ENCODE data around the gene ZNF488. TPM values are rescaled to one million over a fixed set of nuclear protein-coding genes. Genes with fewer than 3 reads are reported as not detected.

ZNF488 gene
- polyA plus RNA-seq, 1 donor from 2014 or later = 0.85 TPM

DNA sequence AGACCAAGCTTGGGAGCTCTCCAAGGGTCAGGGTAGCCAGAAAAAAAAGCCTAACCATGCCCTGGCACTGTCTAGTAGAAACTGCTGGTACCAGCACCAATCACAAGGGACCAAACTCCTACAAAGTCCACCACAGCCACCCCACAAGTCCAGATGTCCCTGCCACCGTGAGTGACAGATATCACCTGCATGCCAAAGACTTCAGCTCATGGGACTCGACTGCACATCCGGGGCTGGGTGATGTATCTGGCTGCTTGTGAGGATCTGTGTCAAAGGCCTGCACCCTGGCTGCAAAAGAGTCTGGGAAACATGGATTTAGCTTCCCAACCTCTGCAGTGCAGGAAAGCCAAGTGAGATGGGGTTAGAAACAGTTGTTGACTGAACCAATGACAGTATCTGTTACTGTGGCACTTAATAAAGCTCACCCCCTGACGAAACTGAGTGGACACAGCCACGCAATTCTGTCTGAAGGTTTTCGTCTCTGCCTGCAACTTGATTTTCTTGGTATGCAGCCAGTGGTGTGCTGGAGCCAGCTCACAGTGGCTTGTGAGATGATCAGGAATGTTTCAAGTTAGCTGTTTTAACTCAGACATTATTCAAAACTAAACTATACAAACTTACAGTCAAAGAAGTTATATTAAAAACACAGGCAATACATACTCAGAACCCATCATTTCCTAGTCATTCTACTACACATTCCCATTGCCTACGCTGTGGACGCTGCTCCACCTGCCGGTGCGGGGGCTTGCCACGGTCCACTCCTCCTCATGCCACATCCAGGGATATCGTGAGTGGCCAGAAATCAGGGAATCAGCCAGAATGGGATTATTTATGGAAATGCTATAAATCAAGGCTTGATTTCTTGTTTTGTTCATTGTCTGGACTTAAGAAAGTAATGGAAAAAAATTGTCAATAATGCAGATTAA lies 9.2 kb downstream of the ZNF488 start:
- Histone ChIP-seq H3F3A (ENCODE audit: insufficient read depth, low read length, poor library complexity, severe bottlenecking) (no peaks in the 10 kb centered on the region), H3K27ac (ENCODE audit: low read length) (no peak overlapping the region), H3K4me2 (ENCODE audit: low read length) (no peak overlapping the region), H3K27me3 (ENCODE audit: insufficient read depth, low read depth, low read length) (no peaks in the 10 kb centered on the region), H3K9me2 (ENCODE audit: insufficient read depth, low read length) (no peaks in the 10 kb centered on the region), H3K79me2 (replicated peaks; ENCODE audit: insufficient read depth, low read length) (no peaks in the 10 kb centered on the region), H3K36me3 (ENCODE audit: insufficient read depth, low read length) (no peaks in the 10 kb centered on the region), H4K20me1 (ENCODE audit: insufficient read depth) (no peaks in the 10 kb centered on the region), H3K9me3 (ENCODE audit: low read length) (no peaks in the 10 kb centered on the region), H3K9ac (ENCODE audit: low read length) (no peak overlapping the region), H2AFZ (ENCODE audit: low read depth, low read length) (no peak overlapping the region), H3K4me3 (ENCODE audit: low read length) (no peak overlapping the region)
- TF ChIP-seq POLR2AphosphoS5 (IDR thresholded peaks at IDR 0.05) = no peak
- TF ChIP-seq, protein P1, sequence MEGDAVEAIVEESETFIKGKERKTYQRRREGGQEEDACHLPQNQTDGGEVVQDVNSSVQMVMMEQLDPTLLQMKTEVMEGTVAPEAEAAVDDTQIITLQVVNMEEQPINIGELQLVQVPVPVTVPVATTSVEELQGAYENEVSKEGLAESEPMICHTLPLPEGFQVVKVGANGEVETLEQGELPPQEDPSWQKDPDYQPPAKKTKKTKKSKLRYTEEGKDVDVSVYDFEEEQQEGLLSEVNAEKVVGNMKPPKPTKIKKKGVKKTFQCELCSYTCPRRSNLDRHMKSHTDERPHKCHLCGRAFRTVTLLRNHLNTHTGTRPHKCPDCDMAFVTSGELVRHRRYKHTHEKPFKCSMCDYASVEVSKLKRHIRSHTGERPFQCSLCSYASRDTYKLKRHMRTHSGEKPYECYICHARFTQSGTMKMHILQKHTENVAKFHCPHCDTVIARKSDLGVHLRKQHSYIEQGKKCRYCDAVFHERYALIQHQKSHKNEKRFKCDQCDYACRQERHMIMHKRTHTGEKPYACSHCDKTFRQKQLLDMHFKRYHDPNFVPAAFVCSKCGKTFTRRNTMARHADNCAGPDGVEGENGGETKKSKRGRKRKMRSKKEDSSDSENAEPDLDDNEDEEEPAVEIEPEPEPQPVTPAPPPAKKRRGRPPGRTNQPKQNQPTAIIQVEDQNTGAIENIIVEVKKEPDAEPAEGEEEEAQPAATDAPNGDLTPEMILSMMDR (IDR thresholded peaks at IDR 0.05; ENCODE audit: poor library complexity, severe bottlenecking) = no peak
- no peak for TF ChIP-seq SMC3 (conservative IDR thresholded peaks at IDR 0.05; ENCODE audit: poor library complexity)
- no peak for TF ChIP-seq EZH2 (IDR thresholded peaks at IDR 0.05; ENCODE audit: borderline replicate concordance, insufficient read depth, low read length, poor library complexity, severe bottlenecking)
- no peak for TF ChIP-seq MXI1 (conservative IDR thresholded peaks at IDR 0.05; ENCODE audit: poor library complexity, severe bottlenecking)
- TF ChIP-seq, protein P2, sequence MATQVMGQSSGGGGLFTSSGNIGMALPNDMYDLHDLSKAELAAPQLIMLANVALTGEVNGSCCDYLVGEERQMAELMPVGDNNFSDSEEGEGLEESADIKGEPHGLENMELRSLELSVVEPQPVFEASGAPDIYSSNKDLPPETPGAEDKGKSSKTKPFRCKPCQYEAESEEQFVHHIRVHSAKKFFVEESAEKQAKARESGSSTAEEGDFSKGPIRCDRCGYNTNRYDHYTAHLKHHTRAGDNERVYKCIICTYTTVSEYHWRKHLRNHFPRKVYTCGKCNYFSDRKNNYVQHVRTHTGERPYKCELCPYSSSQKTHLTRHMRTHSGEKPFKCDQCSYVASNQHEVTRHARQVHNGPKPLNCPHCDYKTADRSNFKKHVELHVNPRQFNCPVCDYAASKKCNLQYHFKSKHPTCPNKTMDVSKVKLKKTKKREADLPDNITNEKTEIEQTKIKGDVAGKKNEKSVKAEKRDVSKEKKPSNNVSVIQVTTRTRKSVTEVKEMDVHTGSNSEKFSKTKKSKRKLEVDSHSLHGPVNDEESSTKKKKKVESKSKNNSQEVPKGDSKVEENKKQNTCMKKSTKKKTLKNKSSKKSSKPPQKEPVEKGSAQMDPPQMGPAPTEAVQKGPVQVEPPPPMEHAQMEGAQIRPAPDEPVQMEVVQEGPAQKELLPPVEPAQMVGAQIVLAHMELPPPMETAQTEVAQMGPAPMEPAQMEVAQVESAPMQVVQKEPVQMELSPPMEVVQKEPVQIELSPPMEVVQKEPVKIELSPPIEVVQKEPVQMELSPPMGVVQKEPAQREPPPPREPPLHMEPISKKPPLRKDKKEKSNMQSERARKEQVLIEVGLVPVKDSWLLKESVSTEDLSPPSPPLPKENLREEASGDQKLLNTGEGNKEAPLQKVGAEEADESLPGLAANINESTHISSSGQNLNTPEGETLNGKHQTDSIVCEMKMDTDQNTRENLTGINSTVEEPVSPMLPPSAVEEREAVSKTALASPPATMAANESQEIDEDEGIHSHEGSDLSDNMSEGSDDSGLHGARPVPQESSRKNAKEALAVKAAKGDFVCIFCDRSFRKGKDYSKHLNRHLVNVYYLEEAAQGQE (IDR thresholded peaks at IDR 0.05; ENCODE audit: borderline replicate concordance) = no peak
- TF ChIP-seq EP300 (conservative IDR thresholded peaks at IDR 0.05; ENCODE audit: poor library complexity, severe bottlenecking) = no peak
- TF ChIP-seq RAD21 (conservative IDR thresholded peaks at IDR 0.05) = no peak
- TF ChIP-seq TAF1 (IDR thresholded peaks at IDR 0.05; ENCODE audit: low read depth) = no peak

DNA sequence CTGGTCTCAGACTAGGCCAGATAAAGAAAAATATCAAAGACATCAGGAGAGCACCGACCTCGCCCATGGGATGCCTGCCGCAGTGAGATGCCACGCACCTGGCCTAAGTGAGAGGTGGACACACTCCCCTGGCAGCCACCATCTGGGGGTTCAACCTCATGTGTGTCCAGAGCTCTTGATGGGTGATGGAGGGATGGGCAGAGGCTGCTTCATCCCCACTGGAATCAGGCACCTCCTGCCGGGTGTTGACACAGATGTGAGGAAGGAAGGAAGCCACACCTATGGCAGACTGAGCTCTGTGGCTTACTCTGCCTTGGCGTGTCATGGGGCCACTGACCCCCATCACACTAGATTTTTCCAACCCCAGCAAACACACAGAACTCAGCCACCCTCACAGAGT lies 11.4 kb downstream of the ZNF488 start:
- no peak overlapping the region for H3K9ac ChIP-seq (ENCODE audit: low read length)
- no peaks in the 10 kb centered on the region for H3F3A ChIP-seq (ENCODE audit: insufficient read depth, low read length, poor library complexity, severe bottlenecking)
- H2AFZ ChIP-seq (ENCODE audit: low read depth, low read length) = no peak overlapping the region
- no peak for TF ChIP-seq SMC3 (conservative IDR thresholded peaks at IDR 0.05; ENCODE audit: poor library complexity)
- TF ChIP-seq EZH2 (IDR thresholded peaks at IDR 0.05; ENCODE audit: borderline replicate concordance, insufficient read depth, low read length, poor library complexity, severe bottlenecking) = no peak
- no peak for TF ChIP-seq EP300 (conservative IDR thresholded peaks at IDR 0.05; ENCODE audit: poor library complexity, severe bottlenecking)
- TF ChIP-seq MXI1 (conservative IDR thresholded peaks at IDR 0.05; ENCODE audit: poor library complexity, severe bottlenecking) = no peak
- TF ChIP-seq, protein P1 (IDR thresholded peaks at IDR 0.05; ENCODE audit: poor library complexity, severe bottlenecking) = no peak
- no peak for TF ChIP-seq TAF1 (IDR thresholded peaks at IDR 0.05; ENCODE audit: low read depth)
- TF ChIP-seq POLR2AphosphoS5 (IDR thresholded peaks at IDR 0.05) = no peak
- no peak for TF ChIP-seq RAD21 (conservative IDR thresholded peaks at IDR 0.05)
- TF ChIP-seq, protein P2 (IDR thresholded peaks at IDR 0.05; ENCODE audit: borderline replicate concordance) = no peak
- no peaks in the 10 kb centered on the region for H3K27me3 ChIP-seq (ENCODE audit: insufficient read depth, low read depth, low read length)
- H3K79me2 ChIP-seq (replicated peaks; ENCODE audit: insufficient read depth, low read length) = no peaks in the 10 kb centered on the region
- no peak overlapping the region for H3K27ac ChIP-seq (ENCODE audit: low read length)
- H3K36me3 ChIP-seq (ENCODE audit: insufficient read depth, low read length) = no peaks in the 10 kb centered on the region
- H3K4me2 ChIP-seq (ENCODE audit: low read length) = no peak overlapping the region
- H3K4me3 ChIP-seq (ENCODE audit: low read length) = no peak overlapping the region
- H3K9me3 ChIP-seq (ENCODE audit: low read length) = no peaks in the 10 kb centered on the region
- no peaks in the 10 kb centered on the region for H4K20me1 ChIP-seq (ENCODE audit: insufficient read depth)
- no peaks in the 10 kb centered on the region for H3K9me2 ChIP-seq (ENCODE audit: insufficient read depth, low read length)

Data from neural cell (in vitro differentiated cells).